Small intestine (tissue), 7 donors: Measurements from ENCODE around the gene UBA3. TPM values are rescaled to one million over a fixed set of nuclear protein-coding genes. Genes with fewer than 3 reads are reported as not detected.

ENCODE experiments used
- DNase-seq, 2 donors: peaks; one replicate each; pipeline versions ENCODE4 v3.0.0 to v3.0.0-alpha.2; 2013
- FAIRE-seq: peaks from 2 replicates; lab custom pipeline; 2012; peaks lifted over from hg19 to GRCh38; lab: Jason Lieb, UNC
- H3K27ac ChIP-seq, 3 donors: one replicate each; pipeline ENCODE4 v1.5.1; 2013; ENCODE audit warnings: low read length in 2 of 3, mild to moderate bottlenecking in 2 of 3, control low read depth in 1 of 3, inconsistent platforms in 1 of 3, low read depth in 1 of 3, moderate library complexity in 1 of 3
- H3K27me3 ChIP-seq, 3 donors: one replicate each; pipeline ENCODE4 v1.6.1; 2013; ENCODE audit warnings: low read length in 3 of 3, inconsistent platforms in 1 of 3; ENCODE audit not compliant: control insufficient read depth in 3 of 3, insufficient read depth in 3 of 3
- H3K36me3 ChIP-seq, 3 donors: one replicate each; pipeline ENCODE4 v1.6.1; 2013; ENCODE audit warnings: low read length in 3 of 3, inconsistent platforms in 1 of 3, low read depth in 1 of 3, mild to moderate bottlenecking in 1 of 3, moderate library complexity in 1 of 3; ENCODE audit not compliant: control insufficient read depth in 3 of 3, insufficient read depth in 2 of 3
- H3K4me1 ChIP-seq, 3 donors: one replicate each; pipeline ENCODE4 v1.6.1; 2013; ENCODE audit warnings: low read length in 2 of 3, inconsistent platforms in 1 of 3, low read depth in 1 of 3, mild to moderate bottlenecking in 1 of 3, moderate library complexity in 1 of 3; ENCODE audit not compliant: control insufficient read depth in 3 of 3, insufficient read depth in 2 of 3
- H3K4me3 ChIP-seq, 3 donors: one replicate each; pipeline ENCODE4 v1.5.1; 2013; ENCODE audit warnings: low read length in 3 of 3, control low read depth in 1 of 3, inconsistent platforms in 1 of 3, low read depth in 1 of 3, mild to moderate bottlenecking in 1 of 3, moderate library complexity in 1 of 3
- H3K9me3 ChIP-seq, 2 donors: one replicate each; pipeline ENCODE4 v1.6.1; 2013; ENCODE audit warnings: low read depth in 1 of 2, low read length in 1 of 2; ENCODE audit not compliant: control insufficient read depth in 2 of 2, insufficient read depth in 1 of 2
- WGBS, 3 donors: extraction: QIAGEN DNeasy Blood & Tissue Kit; methylation state at CpG; one replicate each; pipeline ENCODE4 v1.1.7; 2013; 5-methylcytosine and 5-hydroxymethylcytosine counted together
- polyA plus RNA-seq, 4 donors: library from polyadenylated mRNA; stranded (reverse) in 3 of 4; unstranded in 1 of 4; fragments of 200-250 nt in 3 of 4; fragments of 120-200 nt in 1 of 4; gene quantifications; one replicate each; pipeline versions ENCODE4 v1.2.1 to v1.2.3, GENCODE V29; 2013
- donor health status: healthy with polysubstance abuse.
- donor health status: control.
- donor health status: control.
- donor health status: Bipolar disorder and iron deficiency.
- donor health status: healthy.

UBA3 gene
- polyA plus RNA-seq, 4 donors, result 32.2 to 45.8 (median 40.5) TPM

DNA sequence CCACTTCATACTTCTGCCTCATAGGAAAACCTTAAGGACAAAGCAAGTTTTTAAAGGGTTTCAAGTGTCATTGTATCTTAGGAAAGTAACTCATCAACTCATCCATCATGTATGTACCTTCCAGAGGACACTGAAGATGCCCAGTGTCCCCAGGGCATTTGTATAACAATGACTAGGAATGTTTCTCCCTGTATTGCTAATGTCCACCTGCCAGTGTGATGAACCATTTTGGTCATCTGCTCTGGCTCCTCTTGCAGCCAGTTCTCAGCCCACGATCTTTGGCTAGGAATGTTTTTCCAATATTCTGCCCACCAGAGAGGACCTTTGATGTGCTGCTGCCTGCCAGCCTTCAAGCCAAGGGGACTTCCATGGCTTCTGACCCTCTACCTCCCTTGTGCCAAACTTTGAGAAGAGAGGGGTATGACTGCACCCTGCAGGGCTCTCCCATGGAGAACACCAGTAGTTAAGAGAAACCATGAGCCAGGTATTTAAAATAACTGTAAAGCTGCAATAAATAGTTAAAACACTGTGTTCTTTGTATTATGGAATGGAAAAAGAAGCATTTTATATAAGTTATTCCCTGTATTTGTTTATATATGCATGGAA, 30.9 kb upstream of the UBA3 start:
- whole genome bisulfite sequencing, 3 donors, result 89 to 92% (median 90%) methylated on average over 1 of the region's 1 CpG

DNA sequence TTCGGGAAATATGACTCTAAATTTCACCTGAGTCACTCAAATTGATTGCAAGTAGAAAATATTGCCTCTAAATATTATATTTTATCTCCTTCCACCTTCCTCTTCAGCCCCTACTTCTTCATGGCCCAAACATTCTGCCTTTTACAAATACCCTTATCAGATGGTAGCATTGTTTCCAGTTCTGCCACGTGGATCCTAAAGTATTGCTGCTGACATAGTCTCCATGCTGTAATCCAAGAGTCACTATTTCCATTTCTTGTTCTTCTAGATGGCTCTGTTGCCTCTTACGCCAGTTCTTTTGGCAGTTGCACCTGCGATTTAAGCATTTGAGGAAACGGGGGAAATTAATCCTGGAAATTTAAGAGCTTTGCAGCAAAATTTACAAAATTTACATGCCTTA, 28.6 kb upstream of the UBA3 start:
- 78 to 85% (median 79%) methylated on average over 5 of the region's 5 CpGs for WGBS, 3 donors
- Histone ChIP-seq H3K27ac (no peak overlapping the region), H3K27me3 (no peaks in the 10 kb centered on the region), H3K4me1 (no peaks in the 10 kb centered on the region), H3K36me3 (peaks cover 0 to 12% (median 5%) of the 10 kb centered on the region in 3 donors), H3K4me3 (no peak overlapping the region), H3K9me3 (no peaks in the 10 kb centered on the region)
- no peak for DNase-seq
- FAIRE-seq, result no peak

More for the DNA sequence above, 30.9 kb upstream of the UBA3 start:
- DNase-seq (no peak), FAIRE-seq (no peak)
- Histone ChIP-seq H3K27ac (no peak overlapping the region), H3K27me3 (no peaks in the 10 kb centered on the region), H3K4me1 (no peaks in the 10 kb centered on the region), H3K36me3 (peaks cover 0 to under 1% (median 0%) of the 10 kb centered on the region in 3 donors), H3K4me3 (no peak overlapping the region), H3K9me3 (no peaks in the 10 kb centered on the region)

DNA sequence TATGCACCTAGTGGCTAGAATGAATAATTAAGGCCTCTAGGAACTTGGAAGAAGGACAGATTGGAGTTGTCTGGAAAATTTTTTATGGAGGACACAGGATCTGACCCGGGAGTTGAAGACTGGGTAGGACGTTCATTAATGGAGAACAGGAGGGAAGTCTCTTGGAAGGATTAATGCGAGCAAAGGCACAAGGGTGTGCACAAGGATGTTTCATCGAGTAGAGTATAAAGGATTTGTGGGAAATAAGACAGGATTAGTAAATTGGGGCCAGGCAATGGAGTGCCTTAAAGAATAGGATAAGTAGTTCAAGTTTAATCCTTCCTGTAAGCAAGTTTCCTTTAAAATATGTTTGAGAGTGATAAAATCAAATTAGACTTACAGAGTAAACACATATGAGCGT, 27.7 kb upstream of the UBA3 start:
- no peak for FAIRE-seq
- WGBS, 3 donors, result 82 to 84% (median 83%) methylated on average over 5 of the region's 5 CpGs
- H3K27me3 ChIP-seq, result no peaks in the 10 kb centered on the region

DNA sequence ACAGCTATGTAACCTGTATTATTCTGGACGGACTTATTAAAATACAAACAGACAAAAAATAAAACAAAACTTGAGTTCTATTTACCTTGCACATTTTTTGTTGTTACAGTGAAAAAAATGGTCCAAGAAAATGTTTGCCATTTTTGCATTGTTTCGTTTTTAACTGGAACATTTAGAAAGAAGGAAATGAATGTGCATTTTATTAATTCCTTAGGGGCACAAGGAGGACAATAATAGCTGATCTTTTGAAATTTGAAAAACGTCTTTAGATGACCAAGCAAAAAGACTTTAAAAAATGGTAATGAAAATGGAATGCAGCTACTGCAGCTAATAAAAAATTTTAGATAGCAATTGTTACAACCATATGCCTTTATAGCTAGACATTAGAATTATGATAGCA, 25.2 kb upstream of the UBA3 start:
- H3K27ac ChIP-seq, result no peak overlapping the region
- no peaks in the 10 kb centered on the region for H3K27me3 ChIP-seq
- H3K4me3 ChIP-seq, result no peak overlapping the region
- H3K9me3 ChIP-seq, result no peaks in the 10 kb centered on the region
- peaks cover 10 to 19% (median 11%) of the 10 kb centered on the region in 3 donors for H3K36me3 ChIP-seq
- FAIRE-seq, result peak; percentile 30
- WGBS, 3 donors, result 58 to 71% (median 66%) methylated on average over 3 of the region's 3 CpGs
- DNase-seq, result no peak
- H3K4me1 ChIP-seq, result no peaks in the 10 kb centered on the region

More for the DNA sequence above, 27.7 kb upstream of the UBA3 start:
- Histone ChIP-seq H3K4me1 (no peaks in the 10 kb centered on the region), H3K36me3 (peaks cover 0 to 15% (median 5%) of the 10 kb centered on the region in 3 donors), H3K9me3 (no peaks in the 10 kb centered on the region), H3K4me3 (no peak overlapping the region), H3K27ac (no peak overlapping the region)
- no peak for DNase-seq

DNA sequence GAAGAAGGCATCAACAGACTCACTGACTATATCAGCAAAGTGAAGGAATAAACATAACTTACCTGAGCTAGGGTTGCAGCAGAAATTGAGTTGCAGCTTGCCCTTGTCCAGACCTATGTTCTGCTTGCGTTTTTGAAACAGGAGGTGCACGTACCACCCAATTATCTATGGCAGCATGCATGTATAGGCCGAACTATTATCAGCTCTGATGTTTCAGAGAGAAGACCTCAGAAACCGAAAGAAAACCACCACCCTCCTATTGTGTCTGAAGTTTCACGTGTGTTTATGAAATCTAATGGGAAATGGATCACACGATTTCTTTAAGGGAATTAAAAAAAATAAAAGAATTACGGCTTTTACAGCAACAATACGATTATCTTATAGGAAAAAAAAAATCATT, 24.4 kb upstream of the UBA3 start:
- WGBS, 3 donors, result 76 to 82% (median 79%) methylated on average over 8 of the region's 8 CpGs
- Histone ChIP-seq H3K27ac (no peak overlapping the region), H3K4me3 (no peak overlapping the region), H3K36me3 (peaks cover 10 to 19% (median 15%) of the 10 kb centered on the region in 3 donors), H3K9me3 (no peaks in the 10 kb centered on the region), H3K4me1 (no peaks in the 10 kb centered on the region), H3K27me3 (no peaks in the 10 kb centered on the region)
- FAIRE-seq (peak; percentile 59), DNase-seq (no peak)

DNA sequence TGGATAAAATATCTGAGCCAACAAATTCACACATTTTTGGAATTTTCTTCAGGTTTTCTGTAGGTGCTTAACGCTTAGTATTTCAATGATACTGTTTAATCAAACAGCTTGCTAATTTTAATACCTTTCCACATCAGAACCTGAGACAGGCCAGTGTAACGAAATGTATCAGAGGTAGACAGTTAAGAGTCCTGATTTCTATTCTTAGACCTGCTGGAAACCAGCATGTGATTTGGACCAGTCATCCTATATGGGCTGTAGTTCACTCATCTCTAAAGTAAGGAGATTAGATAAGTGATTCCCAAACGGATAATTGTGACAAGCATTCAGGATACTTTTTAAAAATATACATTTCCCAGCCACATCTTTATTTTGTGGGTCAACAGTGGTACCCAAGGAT, 23.0 kb upstream of the UBA3 start:
- H3K36me3 ChIP-seq, result peaks cover 10 to 19% (median 15%) of the 10 kb centered on the region in 3 donors
- H3K4me3 ChIP-seq, result no peak overlapping the region
- FAIRE-seq, result no peak
- WGBS, 3 donors, result 66 to 85% (median 79%) methylated on average over 3 of the region's 3 CpGs
- no peak overlapping the region for H3K27ac ChIP-seq
- no peaks in the 10 kb centered on the region for H3K27me3 ChIP-seq
- H3K4me1 ChIP-seq, result no peaks in the 10 kb centered on the region
- H3K9me3 ChIP-seq, result no peaks in the 10 kb centered on the region
- DNase-seq, result no peak

DNA sequence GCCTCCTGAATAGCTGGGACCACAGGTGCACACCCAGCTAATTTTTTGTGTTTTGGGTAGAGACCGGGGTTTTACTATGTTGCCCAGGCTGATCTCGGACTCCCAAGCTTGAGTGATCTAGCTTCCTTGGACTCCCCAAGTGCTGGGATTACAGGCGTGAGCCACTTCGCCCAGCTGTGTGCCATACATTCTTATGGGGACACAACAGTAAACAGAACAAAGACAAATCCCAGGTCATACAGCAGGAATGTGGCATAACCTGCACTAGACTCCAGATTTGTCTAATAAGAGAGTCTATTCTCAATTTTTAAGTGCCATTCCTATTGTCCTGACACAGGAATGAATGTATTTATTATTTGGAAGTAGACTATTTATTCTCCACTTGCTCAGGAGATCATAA, 22.2 kb upstream of the UBA3 start:
- Histone ChIP-seq H3K4me3 (no peak overlapping the region), H3K36me3 (peaks cover 10 to 19% (median 15%) of the 10 kb centered on the region in 3 donors), H3K4me1 (no peaks in the 10 kb centered on the region), H3K9me3 (no peaks in the 10 kb centered on the region), H3K27me3 (no peaks in the 10 kb centered on the region), H3K27ac (no peak overlapping the region)
- no peak for FAIRE-seq
- 95 to 99% (median 96%) methylated on average over 4 of the region's 4 CpGs for WGBS, 3 donors
- DNase-seq, result no peak

DNA sequence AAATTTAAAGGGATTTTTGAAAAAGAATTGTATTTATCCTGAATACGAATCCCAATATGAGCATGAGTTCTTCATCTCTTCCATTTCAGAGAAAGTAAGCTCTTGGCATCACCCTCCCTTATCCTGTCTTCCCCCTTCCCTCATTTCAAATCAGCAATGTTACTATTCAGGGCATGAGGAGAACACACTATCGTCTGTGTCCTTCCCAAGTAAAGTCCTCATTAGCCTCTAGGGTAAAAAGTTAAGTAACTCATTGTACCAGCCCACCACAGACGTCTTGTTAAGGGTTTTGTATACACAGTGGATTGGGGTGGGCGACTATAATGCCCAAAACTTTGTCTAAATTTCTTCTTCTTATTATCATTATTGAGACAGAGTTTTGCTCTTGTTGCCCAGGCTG, 19.4 kb upstream of the UBA3 start:
- Histone ChIP-seq H3K36me3 (peaks cover 11 to 22% (median 20%) of the 10 kb centered on the region in 3 donors), H3K9me3 (no peaks in the 10 kb centered on the region), H3K27me3 (no peaks in the 10 kb centered on the region), H3K4me3 (no peak overlapping the region), H3K4me1 (peaks cover 0 to 2% (median 0%) of the 10 kb centered on the region in 3 donors), H3K27ac (no peak overlapping the region)
- WGBS, 3 donors, result 90 to 96% (median 94%) methylated on average over 4 of the region's 4 CpGs
- DNase-seq (no peak), FAIRE-seq (no peak)
